ENCODE results near the gene SHCBP1.

Gene SHCBP1

DNA sequence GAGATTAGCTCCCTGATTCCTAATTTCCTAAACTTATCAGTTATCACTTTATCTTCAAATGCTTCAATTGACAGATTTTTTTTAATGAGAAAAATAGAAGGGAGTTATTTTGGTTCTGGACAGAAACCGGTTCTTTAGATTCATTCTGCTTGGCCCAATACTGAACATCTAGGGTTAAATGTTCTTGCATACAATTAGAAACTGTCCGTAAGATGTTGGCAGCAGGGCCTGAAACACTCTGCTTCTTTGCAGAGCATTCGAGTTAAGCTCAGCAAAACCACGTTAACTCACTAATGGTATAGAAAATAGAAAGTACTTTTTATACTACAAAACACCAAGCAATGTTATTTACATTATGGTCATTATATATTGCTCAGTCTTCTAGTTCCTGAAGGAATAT lies 7.2 kb downstream of the SHCBP1 start:
- no peak for DNase-seq

DNA sequence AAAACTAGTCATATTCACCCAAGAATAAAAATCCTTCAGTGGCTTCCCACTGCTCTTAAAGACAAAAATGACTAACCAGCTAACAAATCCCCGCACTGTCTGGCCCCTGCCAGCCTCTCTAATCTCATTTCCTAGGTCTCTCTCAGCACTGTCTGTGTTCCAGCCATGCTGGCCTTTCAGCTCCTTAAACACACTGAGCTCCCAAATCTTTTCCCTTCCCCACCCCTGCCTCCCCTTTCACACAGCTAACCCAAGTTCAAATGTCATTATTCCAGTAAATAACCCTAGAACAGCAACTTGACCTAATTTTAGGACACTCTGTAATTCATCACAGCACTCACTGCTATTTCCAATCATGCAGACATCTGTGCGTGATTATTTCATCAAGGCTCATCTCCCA lies 7.8 kb downstream of the SHCBP1 start:
- no peak for DNase-seq

DNA sequence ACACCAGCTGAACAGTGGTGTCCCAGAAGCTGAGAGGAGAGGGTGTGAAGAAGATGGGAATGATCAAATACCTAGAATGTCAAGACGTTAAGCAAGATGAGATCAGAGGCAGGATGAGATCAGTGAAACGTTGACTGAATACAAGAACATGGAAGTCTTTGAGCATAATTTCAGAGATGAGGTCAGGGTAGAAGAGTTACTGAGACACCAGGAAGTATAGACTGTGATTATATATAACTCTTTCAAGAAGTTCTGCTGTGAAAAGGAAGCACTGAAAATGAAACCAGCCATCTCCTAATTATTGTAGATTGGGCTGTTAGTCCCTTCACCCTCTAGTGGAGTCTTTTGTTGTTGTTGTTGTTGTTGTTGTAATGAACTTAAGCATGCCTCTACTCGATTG lies 9.1 kb downstream of the SHCBP1 start:
- no peak for DNase-seq

DNA sequence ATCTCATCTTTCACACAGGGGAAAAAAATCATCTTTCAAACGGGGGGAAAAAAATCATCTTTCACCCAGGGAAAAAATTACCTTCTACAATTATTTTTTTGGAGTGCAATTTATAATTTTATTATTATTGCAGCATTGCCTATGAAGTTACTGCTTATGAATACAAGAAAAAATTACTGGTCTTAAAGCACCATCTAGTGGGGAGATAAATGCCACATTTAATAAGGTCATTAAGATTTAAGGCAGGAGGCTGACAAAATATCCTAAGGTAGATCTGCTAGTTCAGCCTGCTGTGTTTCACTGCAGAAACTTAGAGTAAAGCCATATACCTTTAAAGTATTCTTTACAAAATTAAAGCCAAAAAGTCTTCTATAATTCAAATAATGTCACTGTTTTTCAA lies 13.7 kb downstream of the SHCBP1 start:
- DNase-seq: no peak

DNA sequence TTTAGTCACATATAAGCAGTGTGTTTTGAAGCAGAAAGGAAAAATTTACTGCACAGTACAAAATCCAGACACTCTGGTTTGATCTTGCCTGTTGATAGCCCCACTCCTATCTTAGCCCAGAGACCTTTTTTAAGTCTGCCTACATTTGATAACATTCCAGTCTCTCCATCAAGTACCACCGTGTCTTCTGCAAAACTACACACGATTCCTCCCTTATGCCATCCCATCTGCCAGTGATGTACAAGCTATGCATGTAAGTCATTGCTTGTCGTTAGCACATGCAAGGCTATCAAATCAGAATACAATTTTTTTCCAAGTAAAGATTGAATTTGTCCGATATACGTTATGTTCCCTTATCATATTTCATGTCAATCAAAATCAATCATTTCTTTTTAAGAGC lies 14.9 kb downstream of the SHCBP1 start:
- no peak for DNase-seq

DNA sequence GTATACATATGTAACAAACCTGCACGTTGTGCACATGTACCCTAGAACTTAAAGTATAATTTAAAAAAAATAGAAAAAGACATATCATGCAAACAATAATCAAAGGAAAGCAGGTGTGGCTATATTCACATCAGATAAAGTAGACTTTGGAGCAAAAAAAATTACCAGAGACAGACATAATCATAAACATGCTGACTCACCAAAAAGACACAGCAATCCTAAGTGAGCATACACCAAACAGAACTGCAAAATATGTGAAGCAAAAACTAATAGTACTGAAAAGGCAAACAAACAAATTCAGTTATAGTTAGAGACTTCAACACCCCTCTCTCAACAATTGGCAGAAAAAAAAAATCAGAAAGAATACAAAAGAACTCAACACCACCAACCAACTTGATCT lies 29.9 kb downstream of the SHCBP1 start:
- no peak for DNase-seq

DNA sequence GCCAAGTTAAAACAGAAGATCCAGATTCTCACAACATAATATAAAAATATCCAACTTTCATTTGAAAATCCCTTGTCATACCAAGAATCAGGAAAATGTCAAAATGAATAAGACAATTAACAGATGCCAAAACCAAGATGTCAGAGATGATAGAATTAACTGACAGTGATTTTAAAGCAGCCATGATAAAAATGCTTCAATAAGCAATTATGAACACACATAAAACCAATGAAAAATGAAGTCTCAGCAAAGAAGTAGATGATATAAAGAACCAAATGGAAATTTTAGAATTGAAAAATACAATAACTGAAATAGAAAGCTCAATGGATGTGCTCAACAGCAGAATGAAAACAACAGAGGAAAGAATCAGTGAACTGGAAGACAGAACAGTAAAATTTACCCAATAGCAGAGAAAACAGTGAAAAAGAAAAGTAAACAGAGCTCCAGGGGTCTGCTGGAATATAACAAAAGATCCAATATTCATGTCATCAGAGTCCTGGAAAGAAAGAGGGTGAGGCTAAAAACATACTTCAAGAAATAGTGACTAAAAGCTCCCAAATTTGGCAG lies 35.1 kb downstream of the SHCBP1 start:
- DNase-seq: no peak

DNA sequence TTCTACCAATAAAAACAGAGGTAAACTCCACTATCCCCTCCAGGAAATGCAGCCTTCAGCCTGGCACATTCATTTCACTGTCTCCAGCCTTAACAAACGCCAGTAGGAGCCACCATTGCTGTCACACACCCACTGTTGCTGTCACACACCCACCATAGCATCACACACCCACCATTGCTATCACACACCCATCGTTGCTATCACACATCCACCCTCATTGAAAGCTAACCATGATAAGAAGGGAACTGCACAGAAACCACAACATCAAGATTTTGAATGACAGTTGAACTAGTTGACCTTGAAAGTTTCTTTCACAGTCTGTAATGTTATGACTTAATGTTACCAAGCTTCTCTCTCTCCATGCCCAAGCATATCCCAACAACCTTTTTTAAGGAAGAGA lies 38.1 kb downstream of the SHCBP1 start:
- DNase-seq: no peak

DNA sequence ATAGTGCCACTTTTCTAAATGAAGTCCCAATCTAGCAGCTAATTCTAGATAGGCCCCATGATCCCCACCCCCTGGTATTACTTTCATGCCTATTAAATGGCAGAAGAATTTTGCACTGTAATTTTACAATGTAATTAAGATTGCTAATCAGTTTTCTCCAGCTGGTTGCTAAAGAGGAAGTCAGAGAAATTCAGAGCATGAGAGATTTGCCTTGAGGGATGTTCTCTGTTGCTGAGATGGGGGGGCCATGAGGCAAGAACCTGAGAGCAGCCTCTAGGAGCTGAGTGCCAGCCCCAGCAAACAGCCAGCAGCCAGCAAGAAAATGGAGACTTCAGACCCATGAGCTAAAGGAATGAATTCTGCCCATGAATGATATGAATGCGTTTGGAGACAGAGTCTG lies 38.9 kb downstream of the SHCBP1 start:
- DNase-seq: no peak

DNA sequence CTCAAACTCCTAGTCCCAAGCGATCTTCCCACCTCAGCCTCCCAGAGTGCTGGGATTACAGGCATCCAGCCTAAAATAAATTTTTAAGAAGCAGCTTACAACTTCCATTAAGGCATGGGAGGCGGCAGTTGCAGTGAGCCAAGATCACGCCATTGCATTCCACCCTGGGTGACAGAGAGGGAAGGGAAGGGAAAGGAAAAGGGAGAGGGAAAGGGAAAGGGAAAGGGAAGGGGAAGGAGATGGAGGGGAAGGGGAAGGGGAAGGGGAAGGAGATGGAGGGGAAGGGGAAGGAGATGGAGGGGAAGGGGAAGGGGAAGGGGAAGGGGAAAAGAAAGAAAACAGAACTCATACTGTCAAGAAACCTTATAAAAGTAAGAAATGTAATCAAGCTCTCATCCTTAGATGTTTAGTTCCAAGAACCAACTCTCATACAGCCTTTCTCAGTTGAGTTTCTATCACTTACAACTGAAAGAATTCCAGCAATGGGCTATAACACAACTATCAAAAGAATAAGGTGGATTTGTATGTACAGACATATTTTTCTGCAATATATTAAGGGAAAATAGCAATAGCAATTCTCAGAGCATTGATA lies 43.1 kb downstream of the SHCBP1 start:
- no peak for DNase-seq

DNA sequence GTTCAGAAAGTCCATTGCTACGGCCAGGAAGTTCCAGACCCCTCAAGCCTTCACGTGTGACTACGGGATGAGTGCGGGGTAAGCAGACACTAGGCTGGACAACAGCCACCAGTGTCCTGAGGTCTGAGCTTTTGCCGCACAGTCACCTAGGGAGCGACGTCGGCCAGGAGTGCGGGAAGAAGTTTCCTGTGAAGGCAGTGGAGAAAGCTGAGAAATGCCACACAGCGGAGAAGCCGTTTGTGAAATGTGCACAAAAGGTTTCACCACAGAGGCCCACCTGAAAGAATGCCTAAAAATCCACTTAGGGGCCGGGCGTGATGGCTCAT lies 47.4 kb downstream of the SHCBP1 start:
- no peak for DNase-seq

DNA sequence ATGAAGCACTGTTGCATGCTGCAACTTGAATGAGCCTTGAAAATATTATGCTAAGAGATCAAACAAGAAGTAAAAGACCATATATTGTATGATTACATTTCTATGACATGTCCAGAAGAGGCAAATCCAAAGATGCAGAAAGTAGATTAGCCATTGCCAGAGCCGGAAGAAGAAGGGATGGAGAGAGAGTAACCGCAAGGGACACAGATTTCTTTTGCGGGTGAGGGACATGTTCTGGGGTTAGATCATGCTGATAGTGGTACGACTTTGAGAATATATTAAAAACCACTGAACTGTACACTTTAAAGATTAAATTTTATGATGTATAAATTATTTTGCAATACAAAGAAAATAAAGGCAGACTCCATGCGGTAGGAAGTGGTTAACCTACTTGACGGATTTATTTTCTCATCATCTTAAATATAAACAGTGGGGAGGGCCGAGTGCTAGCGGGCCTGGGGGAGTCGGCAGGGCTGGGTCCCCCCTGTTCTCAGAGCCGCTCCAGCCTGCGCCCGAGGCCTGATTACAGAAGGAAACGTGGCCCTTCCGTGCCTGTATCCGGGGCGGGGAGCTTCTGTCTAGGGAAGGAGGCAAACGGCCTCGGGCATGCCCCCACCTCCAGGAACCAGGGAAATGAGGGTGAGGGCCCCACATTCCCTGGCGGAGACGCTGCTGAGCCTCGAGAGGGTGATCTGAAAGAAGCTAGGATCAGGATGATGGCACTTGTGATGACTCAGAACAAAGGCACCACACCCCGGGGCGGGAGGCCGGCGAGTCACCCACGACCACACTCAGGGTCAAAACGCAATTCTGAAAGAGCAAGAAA lies 48.0 kb downstream of the SHCBP1 start:
- no peak for DNase-seq

DNA sequence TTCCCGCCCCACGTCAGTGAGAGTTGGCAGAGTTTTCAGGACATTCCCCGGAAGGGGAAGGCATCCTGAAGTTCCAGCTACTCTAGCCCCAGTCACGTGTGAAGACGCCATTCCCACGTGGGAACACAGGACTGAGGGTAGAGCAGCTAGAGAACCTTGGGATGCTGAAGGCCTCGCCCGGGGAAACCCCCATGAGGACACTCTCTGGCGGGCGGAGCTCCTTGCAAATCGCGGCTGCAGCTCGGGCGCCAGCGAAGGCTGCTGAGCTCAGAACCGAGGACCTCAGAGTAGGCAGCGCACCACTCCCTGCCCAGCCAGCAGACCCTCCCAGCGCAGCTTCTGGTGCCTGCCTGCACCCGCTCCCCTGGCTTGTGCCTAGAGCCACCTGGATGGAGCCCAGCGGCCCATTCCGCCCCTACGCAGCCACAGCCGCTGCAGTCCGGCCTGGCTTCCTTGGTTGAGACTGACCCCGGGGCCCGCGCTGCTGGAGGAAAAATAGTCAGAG lies 51.9 kb downstream of the SHCBP1 start:
- DNase-seq: no peak

DNA sequence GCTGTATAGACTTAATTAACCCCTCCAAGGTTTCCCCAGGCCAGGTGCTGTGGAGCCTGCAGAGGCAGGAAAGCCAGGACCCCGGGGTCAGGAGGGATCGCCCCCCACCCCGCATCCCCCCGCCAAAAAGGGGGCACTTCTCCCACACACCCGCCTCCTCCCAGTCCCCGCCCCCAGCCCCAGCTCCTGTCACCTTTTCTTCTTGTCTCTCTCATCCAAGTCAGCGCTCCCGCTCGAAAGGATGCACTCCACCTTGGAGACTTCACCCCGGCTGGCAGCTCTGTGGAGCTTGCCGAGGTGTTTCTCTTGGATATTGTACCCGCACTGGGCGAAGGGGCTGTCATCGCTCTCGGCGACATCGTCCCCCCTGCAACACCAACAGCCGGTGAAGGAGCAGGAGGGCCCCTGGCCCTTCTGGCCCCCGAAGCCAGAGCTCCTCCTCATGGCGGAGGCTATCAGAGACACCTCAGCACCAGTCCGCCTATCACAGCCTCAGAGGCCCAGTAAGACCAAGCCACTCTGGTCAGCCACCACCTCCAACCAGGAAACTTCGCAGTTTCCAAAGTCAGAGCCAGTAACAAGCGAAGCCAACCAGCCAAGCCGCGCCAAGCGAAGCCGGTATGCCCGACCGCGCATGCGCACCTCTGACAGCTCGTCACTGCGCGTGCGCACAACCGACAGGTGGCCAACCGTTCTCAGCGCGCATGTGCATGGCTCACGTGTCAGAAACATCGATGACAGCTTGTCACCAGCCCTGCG lies 52.5 kb downstream of the SHCBP1 start:
- DNase-seq: no peak

DNA sequence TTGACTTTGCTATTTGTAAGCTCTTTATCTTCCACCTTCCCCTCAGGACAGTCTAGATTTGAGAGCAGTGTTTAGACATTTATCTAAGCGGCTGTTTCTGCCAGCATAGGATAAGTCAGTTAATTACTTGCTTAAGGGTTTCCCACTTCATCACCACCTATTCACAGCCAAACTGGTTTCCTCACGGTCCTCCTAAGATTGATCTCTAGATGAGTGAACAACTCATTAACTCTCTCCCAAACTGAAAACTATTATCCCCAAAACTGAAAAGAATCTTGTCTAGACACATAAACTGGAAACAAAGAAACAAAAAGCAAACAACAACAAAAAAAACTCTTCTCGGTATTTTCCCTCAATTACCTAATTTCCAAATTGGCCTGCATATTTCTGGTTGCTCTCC lies 58.2 kb downstream of the SHCBP1 start:
- no peak for DNase-seq

DNA sequence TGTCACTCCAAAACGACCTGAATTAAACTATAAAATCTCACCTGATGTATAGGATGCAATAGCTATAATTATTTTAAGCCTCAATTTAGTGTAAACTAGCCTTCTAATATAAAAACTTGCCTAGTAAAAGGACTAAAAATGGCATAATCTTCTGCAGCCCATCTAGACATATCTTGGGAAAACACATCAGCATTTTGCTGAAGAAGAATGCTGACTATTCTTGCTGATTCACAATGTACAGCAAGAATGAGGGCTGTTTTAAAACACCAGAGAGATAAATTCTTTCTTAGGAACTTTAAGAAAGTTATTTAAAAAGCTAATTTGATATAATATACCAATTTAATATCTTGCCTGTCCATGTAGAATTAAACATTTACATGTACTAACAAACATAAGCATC lies 63.2 kb downstream of the SHCBP1 start:
- DNase-seq: no peak

DNA sequence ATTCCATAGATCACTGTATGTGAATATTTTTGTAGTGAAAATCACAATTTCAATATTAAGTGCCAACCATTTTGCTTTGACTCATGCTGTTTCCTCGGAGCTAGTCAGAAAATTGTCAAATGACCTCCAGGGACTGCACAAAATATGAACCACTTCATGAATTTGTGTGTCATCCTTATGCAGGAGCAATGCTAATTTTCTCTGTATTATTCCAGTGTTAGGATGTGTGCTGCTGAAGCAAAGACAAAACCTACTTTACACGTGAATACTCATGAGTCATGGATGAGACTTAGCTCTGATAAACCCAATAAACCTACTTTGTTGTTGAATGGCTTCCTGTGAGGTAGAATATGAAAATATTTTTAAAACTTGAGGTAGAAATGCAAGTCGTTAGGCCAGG lies 65.2 kb downstream of the SHCBP1 start:
- no peak for DNase-seq

DNA sequence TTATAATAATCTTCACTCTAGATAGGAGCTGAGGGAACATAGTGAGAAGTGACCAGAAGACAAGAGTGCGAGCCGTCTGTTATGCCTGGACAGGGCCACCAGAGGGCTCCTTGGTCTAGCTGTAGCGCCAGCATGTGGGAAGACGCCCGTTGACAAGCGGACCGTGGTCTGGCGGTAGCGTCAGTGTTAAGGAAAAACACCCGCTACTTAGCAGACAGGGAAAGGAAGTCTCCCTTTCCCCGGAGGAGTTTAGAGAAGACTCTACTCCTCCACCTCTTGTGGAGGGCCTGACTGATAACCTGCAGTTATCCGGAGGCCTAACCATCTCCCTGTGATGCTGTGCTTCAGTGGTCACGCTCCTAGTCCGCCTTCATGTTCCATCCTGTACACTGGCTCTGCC lies 66.7 kb downstream of the SHCBP1 start:
- peak; percentile 39 for DNase-seq

DNA sequence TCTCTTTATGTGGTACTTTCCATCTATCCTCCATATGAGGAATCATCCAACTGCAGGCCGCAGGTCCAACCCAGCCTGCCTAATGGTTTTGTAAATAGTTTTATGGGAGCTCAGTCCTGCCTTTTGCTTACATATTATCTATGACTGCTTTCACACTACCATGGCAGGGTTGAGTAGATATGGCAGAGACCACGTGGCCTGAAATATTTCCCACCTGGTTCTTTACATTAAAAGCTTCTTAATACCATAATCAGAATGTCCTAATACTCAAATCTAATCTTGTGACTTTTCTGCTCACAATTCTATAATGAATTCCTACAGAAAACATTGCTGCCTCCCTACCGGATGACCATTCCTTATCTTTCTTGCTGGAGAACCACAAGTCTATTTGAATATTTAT lies 71.7 kb downstream of the SHCBP1 start:
- no peak for DNase-seq
